ENCODE data around the gene MAML2.

MAML2 gene

DNA sequence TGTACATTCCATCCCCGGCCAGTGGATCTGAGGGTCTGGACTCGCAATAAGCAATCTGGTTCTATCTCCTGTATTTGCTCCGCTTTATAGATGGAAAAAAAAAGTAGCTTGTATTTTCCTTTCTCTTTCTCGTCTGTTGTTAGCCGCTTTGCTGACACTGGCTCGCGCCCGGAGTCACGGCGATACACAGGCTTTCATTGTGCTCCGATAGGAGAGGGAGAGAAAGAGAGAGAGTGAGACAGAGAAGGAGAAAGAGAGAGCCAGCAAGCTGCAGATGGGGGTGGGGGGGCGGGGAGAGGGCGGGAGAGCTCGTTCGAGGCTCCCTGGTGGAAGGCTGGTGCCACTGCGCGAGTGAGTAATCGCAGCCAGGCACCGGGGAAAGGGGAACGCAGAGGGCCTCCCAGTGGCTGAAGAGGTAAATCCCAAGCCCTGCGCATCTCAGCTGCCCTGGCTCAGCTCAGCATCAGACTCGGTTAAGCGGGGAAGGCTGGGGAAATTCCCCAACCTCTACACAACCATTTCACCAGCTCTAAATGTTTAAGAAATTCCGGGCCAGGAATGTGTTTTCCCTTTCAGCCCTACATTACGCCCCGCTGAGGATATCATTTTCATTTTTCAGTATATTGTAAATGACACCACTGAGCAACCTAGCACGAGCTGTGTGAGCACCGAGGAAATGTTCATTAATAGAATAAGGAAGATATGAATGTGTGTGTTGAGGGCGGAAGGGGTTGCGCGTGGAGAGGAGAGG is at the start of gene MAML2:
Gene MAML2 (minus strand): TSS at position 235 of the 751 bp plus-strand sequence. CDS start 1,300 bp downstream, outside the sequence.
- peak; percentile 96 for DNase-seq (ENCODE audit: low spot score)

GRCh38 chr11:96391698-96392307 is 48.8 kb upstream of the MAML2 start:
- DNase-seq (ENCODE audit: low spot score): no peak

DNA sequence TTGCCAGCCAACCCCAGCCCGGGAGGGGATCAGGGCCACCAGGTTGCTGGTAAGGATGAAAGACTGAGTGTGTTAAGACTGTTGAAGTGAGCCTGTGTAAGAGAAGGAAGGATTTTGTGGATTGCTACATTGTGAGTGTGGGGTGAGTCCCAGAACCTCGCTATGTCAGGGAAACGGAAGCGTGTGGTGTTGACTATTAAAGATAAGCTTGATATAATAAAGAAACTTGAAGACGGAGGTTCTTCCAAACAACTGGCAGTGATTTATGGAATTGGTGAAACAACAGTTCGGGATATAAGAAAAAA is 47.4 kb upstream of the MAML2 start:
- DNase-seq (ENCODE audit: low spot score): peak; percentile 6

DNA sequence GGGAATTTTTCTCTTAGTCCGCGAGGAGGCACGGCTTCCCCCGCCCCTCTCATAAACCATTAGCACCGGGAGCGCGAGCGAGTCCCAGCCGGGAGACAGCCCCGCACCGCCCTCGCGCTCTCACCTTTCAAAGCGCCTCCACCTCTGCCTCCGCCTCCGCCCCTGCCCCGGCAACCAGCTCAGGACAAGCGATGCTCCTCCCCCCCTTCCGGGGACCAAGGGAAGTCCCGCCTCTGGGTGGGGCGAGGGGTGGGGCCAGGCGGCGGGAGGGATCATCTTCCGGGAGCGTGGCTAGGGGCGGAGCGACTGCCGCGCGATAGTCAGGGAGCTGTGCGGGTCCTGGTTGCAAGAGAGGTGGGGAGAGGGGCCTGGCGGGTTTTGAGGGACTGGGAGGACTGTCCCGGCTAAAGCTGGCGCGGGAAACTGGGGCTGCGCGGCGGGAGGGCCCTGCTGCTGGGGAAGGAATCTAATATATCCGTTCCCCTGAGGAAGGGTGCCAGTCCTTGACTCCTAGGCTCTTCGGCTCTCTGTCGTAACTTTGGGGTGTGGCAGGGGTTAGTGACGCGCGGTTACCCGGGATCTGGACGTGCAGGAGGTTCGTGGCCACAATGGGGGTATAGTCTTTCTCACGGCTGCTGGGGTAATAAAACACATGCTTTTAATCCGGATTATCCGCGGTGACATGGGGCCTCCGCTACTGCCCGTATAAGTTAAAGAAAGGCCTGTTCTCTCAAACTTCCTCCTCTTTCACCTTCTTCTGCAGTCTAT is 46.9 kb upstream of the MAML2 start, which contains the start of the genes CCDC82 and JRKL:
Gene CCDC82 (minus strand): TSS at position 193 of the 768 bp plus-strand sequence. CDS start 5,165 bp downstream, outside the sequence.
Gene JRKL (plus strand): TSS at position 294 of the 768 bp plus-strand sequence. CDS start 637 bp downstream, outside the sequence.
- peak; percentile 96 for DNase-seq (ENCODE audit: low spot score)

DNA sequence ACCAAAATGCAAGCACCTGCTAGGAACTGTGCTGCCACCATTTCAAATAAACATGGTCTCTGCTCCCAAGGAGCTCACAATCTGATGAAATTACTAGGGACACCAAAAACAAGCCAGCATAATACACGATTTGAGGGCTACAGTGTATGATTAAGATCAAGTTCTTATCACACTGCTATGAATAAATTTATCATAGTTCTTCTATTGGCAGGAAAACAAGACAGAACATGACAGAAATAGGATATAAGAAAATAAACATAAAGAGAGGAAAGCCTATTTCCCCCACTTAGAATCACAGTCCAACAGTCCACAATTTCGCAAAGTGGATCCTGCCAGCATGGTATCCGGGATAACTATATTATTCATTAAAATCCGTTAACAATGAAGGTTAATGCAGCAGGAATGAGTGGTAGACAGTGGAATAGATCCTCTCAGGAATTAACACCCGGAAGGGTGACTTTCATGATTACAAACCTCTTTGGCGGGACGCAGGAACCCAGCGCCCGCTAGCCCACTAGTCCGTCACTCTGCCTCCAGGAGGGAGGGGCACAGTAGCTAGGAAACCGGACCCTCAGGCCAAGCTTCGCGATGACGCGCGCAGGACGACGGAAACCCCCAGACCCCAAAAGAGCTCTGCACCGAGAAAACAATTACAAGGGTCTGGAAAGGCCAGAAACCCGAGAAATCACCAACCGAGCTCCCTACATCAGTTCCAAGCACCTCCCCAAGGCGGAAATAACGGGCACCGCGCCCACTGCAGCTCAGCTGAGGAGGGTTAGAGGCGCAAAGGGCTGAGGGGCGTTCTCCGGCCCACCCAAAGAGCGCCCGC is 46.1 kb upstream of the MAML2 start:
- peak; percentile 35 for DNase-seq (ENCODE audit: low spot score)

- DNase-seq (ENCODE audit: low spot score): no peak
Observed at GRCh38 chr11:96385187-96385586, 42.2 kb upstream of the MAML2 start.

DNA sequence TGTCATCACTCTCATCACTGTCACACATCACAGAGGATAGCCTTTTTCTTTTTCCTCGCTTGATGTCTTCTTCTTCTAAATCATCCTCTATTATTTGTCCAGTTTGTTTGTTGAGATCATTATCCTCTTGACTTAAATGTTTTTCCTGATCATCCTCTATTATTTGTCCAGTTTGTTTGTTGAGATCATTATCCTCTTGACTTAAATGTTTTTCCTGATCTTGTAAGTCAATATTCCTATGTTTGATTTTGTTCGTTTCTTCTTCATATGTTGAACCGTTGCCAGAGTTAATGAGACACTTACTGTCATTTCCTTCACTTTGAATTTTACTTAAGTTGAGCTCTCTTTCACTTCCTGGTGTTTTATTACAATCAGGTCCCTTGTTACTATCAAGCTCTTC is 41.2 kb upstream of the MAML2 start:
- no peak for DNase-seq (ENCODE audit: low spot score)

- no peak for DNase-seq (ENCODE audit: low spot score)
Observed at GRCh38 chr11:96376796-96377195, 33.8 kb upstream of the MAML2 start.

- DNase-seq (ENCODE audit: low spot score): no peak
Observed at GRCh38 chr11:96373826-96374225, 30.8 kb upstream of the MAML2 start.

DNA sequence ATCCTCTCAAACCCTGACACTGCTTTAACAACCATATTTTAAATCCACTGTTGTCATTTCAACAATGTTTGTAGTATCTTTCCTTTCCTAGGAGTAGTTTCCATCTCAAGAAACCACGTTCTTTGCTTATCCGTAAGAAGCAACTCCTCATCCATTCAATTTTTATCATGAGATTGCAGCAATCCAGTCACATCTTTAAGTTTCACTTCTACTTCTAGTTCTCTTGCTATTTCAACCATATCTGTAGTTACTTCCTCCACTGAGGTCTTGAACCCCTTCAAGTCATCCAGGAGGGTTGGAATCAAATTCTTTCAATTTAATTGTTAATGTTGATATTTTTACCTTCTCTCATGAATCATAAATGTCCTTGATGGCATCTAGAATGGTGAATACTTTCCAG is 24.3 kb upstream of the MAML2 start:
- DNase-seq (ENCODE audit: low spot score): no peak

GRCh38 chr11:96366024-96366423 is 23.0 kb upstream of the MAML2 start:
- DNase-seq (ENCODE audit: low spot score): no peak

- DNase-seq (ENCODE audit: low spot score): no peak
Observed at GRCh38 chr11:96365493-96365892, 22.5 kb upstream of the MAML2 start.

- no peak for DNase-seq (ENCODE audit: low spot score)
Observed at GRCh38 chr11:96361778-96362177, 18.8 kb upstream of the MAML2 start.

GRCh38 chr11:96358321-96358720 is 15.3 kb upstream of the MAML2 start:
- DNase-seq (ENCODE audit: low spot score): no peak

GRCh38 chr11:96357794-96358193 is 14.8 kb upstream of the MAML2 start:
- DNase-seq (ENCODE audit: low spot score): no peak

- no peak for DNase-seq (ENCODE audit: low spot score)
Observed at GRCh38 chr11:96356848-96357247, 13.9 kb upstream of the MAML2 start.

- DNase-seq (ENCODE audit: low spot score): peak; percentile 62
Observed at GRCh38 chr11:96342014-96342960, 708 bp downstream of the MAML2 start.

GRCh38 chr11:96341211-96342013 is 1.6 kb downstream of the MAML2 start:
- DNase-seq (ENCODE audit: low spot score): peak; percentile 51

- peak; percentile 42 for DNase-seq (ENCODE audit: low spot score)
Observed at GRCh38 chr11:96340555-96340885, 2.5 kb downstream of the MAML2 start.
